GM21529 (cell line): Measurements from ENCODE around the gene CCR5.

Experiments used
- ATAC-seq: cut with Tn5 transposase; IDR thresholded peaks from one replicate; pipeline ENCODE4 v1.9.1; 2021; ENCODE audit not compliant: unreplicated experiment

Gene CCR5

DNA sequence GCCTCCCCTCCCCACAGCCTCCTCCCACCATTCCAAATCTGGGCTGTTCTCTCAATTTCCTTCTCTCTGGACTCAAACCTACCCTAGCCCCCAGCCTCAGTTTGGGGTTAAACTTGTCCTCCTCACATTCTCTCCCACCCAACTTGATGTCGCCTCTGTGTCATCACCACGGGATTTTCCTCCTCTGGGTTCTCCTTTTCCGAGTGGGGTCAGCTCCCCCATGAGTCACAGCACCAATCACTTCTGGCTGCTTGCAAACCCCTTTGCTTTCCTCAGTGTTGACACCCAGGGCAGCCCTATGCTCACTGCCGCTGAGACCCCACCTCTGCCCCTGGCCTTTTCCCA lies 35.7 kb downstream of the CCR5 start:
- ATAC-seq: no peak

DNA sequence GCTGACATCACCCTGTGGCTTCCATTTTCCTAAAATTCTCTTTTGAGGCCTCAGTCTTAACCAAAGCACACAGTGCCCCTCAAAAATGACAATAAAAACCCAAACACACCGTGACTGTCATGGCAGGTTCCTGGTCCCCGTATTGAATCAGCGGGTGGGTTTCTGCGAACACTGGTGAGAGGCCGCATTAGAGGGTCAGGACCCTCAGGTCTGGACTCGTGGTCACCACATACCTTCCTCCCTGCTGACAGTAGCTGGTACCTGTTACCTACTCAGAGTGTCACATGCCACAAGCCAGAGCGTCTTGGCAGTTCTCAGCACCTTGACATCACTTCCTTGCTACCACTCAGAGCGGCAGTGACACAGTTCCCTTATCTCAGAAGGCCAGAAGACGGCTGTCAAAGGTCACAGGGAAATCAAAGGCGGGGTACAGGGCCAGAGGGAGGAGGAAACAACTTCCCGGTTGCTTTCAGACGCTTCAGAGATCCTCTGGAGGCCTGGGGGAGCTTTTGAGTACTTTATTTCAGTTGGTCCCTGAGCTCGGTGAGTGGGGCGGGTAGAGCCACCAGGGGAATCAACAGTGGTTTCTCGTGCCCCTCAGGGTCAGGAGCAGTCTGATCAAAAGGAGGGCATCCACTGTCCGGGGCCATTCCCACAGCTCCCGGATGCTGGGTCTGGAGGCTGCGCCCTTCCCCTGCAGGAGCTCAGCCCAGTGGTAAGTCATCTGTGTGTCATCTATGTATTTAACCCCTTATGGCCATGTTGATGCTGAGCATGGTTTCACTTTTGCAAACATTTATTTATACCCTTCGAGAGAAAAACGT lies 36.3 kb downstream of the CCR5 start, which contains the start of the genes CCR5AS and CCRL2:
Gene CCR5AS (minus strand): TSS at position 279 of the 824 bp plus-strand sequence.
Gene CCRL2 (plus strand): TSS at position 472 of the 824 bp plus-strand sequence. CDS start 821 bp downstream, outside the sequence.
- ATAC-seq: no peak

DNA sequence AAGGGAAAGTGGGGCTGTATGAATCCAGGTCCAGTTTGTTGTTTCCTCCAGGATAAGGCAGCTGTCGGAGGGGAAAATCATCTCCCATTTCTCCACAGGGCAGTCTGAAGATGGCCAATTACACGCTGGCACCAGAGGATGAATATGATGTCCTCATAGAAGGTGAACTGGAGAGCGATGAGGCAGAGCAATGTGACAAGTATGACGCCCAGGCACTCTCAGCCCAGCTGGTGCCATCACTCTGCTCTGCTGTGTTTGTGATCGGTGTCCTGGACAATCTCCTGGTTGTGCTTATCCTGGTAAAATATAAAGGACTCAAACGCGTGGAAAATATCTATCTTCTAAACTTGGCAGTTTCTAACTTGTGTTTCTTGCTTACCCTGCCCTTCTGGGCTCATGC lies 37.2 kb downstream of the CCR5 start:
- ATAC-seq: no peak

DNA sequence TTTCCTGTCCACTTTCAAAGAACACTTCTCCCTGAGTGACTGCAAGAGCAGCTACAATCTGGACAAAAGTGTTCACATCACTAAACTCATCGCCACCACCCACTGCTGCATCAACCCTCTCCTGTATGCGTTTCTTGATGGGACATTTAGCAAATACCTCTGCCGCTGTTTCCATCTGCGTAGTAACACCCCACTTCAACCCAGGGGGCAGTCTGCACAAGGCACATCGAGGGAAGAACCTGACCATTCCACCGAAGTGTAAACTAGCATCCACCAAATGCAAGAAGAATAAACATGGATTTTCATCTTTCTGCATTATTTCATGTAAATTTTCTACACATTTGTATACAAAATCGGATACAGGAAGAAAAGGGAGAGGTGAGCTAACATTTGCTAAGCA lies 38.1 kb downstream of the CCR5 start:
- no peak for ATAC-seq

DNA sequence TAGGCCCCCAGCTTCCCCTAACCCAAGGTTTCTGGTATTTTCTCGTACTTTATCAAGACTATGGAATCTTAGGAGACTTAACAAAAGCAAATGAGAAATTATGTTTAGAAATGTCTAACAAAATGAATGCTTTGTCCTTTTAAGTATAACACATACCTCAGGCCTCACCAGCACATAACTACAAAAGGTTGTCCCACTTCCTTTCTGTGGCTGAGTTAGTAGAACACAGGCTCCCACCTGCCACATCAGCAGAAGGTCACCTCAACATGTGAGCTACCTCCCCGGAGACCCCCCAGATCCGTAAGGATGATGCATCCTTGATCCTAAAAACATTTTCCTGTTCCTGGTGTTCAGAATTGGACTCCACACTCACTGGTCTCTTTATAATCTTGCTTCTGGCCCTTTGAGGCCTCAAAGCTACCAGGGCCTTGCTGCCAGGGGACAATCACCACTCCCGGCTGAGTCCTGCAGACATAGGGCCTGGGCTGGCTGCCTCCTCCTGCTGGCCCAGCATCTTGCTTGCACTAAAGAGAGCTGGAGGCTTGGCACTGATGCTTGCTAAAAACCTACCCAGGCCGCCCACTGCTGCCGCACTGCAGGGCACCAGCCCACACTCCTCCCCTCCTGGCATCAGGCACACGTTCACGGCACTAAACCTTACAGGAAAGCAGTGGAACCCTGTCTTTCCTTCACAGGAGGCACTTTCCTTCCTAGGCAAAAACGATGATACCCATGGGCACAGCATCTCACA lies 39.2 kb downstream of the CCR5 start:
- ATAC-seq: no peak

DNA sequence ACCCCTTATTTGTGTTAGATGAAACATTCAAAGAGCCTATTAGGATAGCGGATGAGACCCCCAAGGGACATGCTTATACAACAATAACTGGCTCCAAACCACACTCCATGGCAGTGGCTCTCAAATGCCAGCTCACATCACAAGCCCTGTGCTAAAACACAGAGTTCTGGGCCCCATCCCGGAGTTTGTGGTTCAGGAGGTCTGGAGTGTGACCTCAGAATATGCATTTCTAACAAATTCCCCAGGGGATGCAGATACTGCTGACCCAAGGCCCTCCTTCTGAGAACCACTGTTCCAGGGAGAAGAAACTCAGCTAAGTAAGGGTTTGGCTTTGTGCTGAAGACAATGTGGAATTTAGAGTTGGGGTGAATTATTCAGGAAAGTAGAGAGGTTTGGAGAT lies 39.9 kb downstream of the CCR5 start:
- ATAC-seq: no peak

DNA sequence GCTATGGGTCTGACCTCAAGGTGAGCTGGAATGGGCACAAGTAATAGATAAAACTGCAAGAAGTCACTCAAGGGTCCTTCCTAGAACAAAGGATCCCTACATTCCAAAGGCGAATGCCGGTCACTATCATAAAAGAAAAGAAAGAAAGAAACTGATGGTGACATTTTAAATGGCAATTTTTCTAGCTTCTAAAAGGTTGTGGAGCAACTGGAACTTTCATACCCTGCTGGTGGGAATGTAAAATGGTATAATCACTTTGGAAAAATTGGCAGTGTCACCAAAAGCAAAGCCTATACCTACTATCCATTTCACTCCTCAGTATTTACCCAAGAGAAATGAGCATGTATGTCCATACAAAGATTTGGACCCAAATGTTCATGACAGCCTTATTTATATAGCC lies 40.5 kb downstream of the CCR5 start:
- no peak for ATAC-seq

DNA sequence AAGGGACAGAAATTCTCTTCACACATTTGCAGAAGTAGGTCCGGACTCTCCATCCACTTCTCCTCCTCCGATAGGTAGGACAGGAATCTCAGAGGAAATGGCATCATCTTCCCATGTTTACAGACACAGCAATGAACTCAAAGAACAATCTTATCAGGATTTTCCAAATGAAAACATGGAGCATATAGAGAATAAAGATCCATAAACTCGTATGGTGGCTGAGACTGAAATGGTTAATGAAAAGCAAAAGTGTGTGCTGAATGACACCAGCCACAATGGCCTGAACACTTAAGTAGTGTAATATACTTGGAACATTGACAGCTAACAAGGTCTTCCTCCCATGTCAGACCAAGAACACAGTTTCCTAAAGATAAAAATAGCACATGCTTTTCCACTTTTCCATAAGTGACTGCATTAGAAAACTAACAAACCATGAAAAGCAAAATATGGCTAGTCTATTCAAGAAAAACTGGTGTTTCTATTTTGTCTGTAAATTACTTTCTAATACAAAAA lies 42.1 kb downstream of the CCR5 start:
- ATAC-seq: no peak

DNA sequence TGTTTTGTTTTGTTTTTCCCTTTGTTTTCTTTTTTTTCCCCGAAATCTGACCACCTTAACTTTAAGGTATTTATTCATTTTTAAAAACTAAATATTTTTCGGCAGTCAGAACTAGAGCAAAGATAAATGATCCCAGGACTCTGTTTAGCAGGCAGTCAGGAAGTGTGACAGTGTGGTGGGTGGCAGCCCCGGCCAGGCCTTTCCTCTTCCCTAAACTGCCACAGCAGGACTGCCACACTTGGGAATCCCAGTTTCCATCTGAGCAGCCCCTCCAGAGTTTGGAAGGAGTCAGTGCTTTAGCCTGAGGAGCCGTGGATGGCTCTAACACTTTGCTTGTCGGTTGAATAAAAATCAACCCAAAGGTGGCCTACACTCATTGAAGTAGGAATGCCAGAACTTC lies 43.2 kb downstream of the CCR5 start:
- ATAC-seq: no peak

DNA sequence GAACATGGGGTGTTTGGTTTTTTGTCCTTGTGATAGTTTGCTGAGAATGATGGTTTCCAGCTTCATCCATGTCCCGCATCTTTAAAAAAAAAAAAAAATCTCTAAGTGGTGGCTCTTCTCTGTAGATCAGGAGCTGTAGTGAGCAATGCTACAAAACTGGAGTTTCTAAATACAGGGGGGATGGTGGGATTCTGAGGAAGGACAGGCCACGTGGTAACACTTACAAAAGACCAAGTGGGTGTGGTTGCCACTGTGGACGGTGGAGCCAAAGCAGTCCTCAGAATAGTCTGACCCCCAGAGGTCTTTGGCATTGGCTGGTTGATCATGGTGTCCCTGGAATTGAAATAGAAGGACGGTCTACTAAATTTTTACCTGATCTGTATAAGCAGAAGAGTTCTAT lies 44.0 kb downstream of the CCR5 start:
- ATAC-seq: no peak

DNA sequence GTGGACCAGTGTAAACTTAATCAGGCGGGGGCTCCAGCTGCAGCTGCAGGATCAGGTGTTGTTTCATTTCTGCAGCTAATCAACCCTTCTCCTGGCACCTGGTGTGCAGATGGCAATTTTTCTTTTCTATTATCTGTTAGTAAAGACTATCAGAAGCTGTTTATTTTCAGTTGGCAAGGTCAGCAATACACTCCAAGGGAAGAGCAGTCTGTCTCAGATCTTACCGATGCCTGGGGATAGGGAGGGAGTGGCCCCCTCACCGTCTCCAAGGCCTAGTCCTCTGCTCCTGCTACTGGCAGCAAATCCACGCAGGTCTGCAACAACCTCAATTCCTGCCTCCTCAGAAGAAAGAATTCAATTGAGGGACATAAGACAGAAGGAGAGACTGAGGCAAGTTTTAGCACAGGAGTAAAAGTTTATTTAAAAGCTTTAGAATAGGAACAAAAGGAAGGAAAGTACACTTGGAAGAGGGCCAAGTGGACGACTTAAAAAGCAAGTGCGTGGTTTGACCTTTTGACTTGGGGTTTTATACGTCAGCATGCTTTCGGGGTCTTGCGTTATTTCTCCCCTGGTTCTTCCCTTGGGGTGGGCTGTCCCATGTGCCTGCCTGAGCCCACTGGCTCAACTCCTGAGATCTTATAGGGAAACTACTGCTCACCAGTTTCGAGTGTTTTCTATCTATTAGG lies 45.5 kb downstream of the CCR5 start:
- no peak for ATAC-seq

DNA sequence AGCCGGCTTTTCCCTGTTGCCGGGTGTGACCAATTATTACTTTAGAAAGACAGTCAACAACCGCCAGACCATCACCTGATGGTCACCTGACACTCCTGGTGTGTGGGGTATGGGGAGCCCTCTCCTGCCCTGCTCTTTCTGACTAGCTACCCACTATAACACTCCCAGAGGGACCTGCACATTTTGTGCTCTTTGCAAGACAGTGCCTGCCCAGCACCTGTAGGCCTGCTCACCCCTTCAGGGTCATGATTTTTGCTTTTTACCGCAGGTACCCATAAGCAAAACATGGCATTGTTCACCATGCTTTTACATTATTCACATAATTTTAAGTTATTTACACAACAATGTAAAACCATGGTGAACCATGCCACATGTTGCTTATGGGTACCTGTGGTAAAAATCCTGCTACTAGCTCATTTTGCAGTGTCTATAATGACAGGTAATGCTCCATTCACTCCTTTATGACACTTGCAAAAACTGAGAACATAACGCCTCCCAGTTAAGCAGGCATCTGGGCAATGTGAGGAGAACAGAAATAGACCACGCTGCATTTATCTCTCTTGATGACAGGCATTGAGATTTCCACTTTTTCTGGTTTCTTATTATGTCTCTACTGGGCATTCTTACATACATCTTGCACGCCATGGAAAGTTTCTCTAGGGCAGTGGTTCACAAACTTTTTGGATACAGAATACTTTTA lies 46.2 kb downstream of the CCR5 start:
- ATAC-seq: no peak

DNA sequence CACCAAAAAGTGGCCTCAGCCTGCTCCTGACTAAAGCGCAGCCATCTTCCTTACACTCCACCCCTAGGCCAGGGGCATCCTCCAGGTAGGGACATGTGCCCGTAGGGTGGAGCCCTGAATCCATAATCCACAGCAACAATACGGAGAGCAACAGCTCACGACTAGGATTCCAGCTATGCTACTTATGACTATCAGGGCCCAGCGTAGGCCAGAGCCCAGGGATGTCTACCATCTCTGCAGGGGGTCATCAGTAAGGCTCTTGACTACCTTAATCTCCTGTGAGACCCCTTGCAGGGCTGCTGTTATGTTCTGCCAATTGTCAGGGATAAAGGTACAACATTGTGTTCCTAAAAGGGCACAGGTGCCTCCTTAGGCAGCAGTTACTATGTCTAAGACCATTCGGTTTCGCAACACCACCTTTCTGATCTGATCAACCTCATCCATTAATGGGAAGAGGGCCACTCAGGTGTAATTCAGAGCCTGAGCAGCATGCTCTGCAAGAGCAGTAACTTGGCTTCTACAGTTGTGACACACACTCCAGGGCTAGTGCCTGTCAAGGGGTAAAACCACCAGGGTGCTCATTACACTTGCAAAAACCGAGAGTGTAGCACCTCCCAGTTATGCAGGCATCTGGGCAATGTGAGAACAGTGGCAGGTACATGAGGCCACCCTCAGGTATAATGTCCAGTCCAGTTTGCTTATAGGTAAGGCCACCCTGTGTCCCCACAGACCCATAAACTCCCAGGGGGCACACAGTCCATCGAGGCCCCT lies 47.3 kb downstream of the CCR5 start:
- no peak for ATAC-seq

DNA sequence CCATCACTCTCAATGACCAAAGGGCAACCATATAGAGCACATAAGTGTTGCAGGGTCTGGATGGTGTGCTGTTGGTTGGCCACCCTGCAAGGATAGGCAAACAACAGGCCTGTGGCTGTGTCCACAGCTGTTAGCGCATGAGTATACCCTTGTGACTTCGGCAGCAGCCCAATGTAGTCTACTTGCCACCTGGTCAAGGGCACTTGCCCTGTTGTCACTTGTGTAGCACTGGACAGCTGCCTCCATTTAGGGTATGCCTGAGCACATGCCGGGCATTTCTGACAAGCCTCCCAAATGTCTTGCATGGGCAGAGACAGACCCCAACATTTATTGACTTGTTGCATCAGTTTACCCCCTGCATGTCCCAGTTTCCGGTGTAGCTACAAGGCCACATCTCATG lies 49.1 kb downstream of the CCR5 start:
- no peak for ATAC-seq

DNA sequence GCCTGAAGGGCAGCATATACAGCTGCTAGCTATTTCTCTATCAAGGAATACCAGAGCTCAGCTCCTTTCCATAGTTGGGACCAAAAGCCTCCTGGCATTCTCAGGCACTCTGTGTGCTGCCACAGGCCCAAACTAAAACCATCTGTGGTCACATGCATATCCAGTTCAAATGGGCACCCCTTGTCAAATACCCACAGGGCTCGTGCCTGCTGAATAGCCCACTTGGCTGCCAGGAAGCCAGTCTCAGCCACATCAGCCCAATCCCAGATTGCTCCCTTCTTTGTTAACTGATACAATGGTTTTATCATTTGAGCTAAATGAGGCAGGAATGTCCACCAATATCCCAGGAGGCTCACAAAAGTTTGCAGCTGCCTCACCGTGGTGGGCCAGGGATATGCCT lies 50.2 kb downstream of the CCR5 start:
- ATAC-seq: no peak

DNA sequence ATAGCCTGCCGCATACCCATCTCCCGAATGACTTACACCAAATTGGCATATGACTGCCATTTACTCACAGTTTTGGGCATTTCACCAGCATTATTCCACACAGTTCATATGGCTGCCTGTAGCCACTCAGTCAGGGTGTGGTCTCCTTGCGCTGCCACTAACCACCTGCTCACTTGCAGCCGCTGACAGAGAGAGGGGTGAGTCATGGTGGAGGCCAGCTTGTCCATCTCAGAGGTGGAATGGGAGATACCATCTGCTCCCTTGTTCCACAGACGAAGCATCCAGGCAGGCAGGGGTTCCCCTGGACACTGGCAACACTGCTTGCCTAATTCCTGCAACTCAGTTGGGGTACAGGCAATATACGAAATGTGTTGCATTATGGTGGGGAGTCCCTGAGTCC lies 51.9 kb downstream of the CCR5 start:
- no peak for ATAC-seq

DNA sequence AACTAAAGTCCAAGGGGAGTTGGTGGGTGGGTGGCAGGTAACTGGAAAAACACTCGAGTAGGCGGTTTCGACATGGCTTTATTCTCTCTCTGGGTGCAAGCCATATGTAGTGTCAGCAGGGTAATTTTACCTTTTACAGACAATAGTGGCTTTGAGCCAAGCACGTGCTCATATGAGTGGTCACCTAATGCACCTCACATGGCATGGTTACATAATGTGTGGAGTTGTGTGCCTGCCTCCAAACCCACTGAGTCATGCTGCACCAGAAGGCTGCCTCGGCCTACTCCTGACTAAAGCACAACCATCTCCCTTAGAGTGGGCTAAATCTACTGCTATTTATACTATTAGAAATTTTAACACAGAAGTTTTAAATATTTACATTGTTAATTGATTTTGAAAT lies 52.8 kb downstream of the CCR5 start:
- no peak for ATAC-seq
